Fibroblast of lung (primary cell): ENCODE data around the gene TBCK. TPM values are rescaled to one million over a fixed set of nuclear protein-coding genes. Genes with fewer than 3 reads are reported as not detected.
A peak's percentile ranks its signal among the peaks of the same experiment; 100 is the strongest.

Source experiments
- DNase-seq, 2 donors: peaks; one replicate each; pipeline versions ENCODE4 v3.0.0 to v3.0.0-alpha.2; 2010; ENCODE audit warnings: low read depth in 2 of 2
- H2AFZ ChIP-seq: 2 replicates; pipeline ENCODE4 v1.5.1; 2012; ENCODE audit warnings: low read length, control low read depth, inconsistent platforms
- H3K27ac ChIP-seq: 2 replicates; pipeline ENCODE4 v1.5.1; 2011; ENCODE audit warnings: low read length, control low read depth; ENCODE audit not compliant: insufficient read depth
- H3K27me3 ChIP-seq: 2 replicates; pipeline ENCODE4 v1.5.1; 2011; ENCODE audit warnings: mild to moderate bottlenecking, low read length; ENCODE audit not compliant: control insufficient read depth, insufficient read depth
- H3K36me3 ChIP-seq: 2 replicates; pipeline ENCODE4 v1.5.1; 2011; ENCODE audit warnings: low read length; ENCODE audit not compliant: control insufficient read depth, insufficient read depth
- H3K4me1 ChIP-seq: 2 replicates; pipeline ENCODE4 v1.5.1; 2011; ENCODE audit warnings: low read length; ENCODE audit not compliant: control insufficient read depth, insufficient read depth; ENCODE audit errors: extremely low read depth
- H3K4me2 ChIP-seq: 2 replicates; pipeline ENCODE4 v1.5.1; 2011; ENCODE audit warnings: low read length, control low read depth; ENCODE audit not compliant: insufficient read depth; ENCODE audit errors: extremely low read depth
- H3K4me3 ChIP-seq, 4 experiments: fragments of 200-600 bp in 1 of 4; sonication (generic) in 1 of 4; replicated peaks in 1 of 4; 2 replicates each; pipeline ENCODE4 v1.5.1; 2011 to 2016; ENCODE audit warnings: low read length in 4 of 4, low read depth in 3 of 4, mild to moderate bottlenecking in 3 of 4, control low read depth in 2 of 4, inconsistent platforms in 1 of 4, mixed read lengths in 1 of 4; ENCODE audit not compliant: insufficient read depth in 1 of 4; ENCODE audit errors: control extremely low read depth in 1 of 4
- H3K79me2 ChIP-seq: 2 replicates; pipeline ENCODE4 v1.5.1; 2012; ENCODE audit warnings: mild to moderate bottlenecking, low read length, inconsistent platforms; ENCODE audit not compliant: control insufficient read depth, insufficient read depth
- H3K9ac ChIP-seq: 2 replicates; pipeline ENCODE4 v1.5.1; 2011; ENCODE audit warnings: mild to moderate bottlenecking, low read length, control low read depth; ENCODE audit not compliant: insufficient read depth
- H3K9me3 ChIP-seq: 2 replicates; pipeline ENCODE4 v1.5.1; 2012; ENCODE audit warnings: low read depth, low read length; ENCODE audit not compliant: control insufficient read depth, insufficient read depth
- H4K20me1 ChIP-seq: 2 replicates; pipeline ENCODE4 v1.5.1; 2011; ENCODE audit warnings: low read length; ENCODE audit not compliant: control insufficient read depth, insufficient read depth; ENCODE audit errors: extremely low read depth
- CTCF ChIP-seq, 2 donors: IDR thresholded peaks in 1 of 2; conservative IDR thresholded peaks in 1 of 2; 1 replicate in 1 of 2; 2 replicates in 1 of 2; pipeline ENCODE4 v1.5.1; 2011 to 2012; ENCODE audit warnings: low read length in 2 of 2, control low read depth in 1 of 2, inconsistent platforms in 1 of 2, low read depth in 1 of 2, mild to moderate bottlenecking in 1 of 2
- EZH2 ChIP-seq: IDR thresholded peaks from 2 replicates; pipeline ENCODE4 v1.5.1; 2012; ENCODE audit warnings: low read length, control low read depth, mild to moderate bottlenecking; ENCODE audit errors: missing control alignments
- polyA plus RNA-seq, 2 donors: library from polyadenylated mRNA; depleted of rRNA in 1 of 2; stranded (reverse) in 1 of 2; unstranded in 1 of 2; fragments of >200 nt; gene quantifications; 2 replicates each; pipeline ENCODE4 v1.2.1, GENCODE V29; 2011 to 2012; ENCODE audit warnings: missing spikeins in 1 of 2
- total RNA-seq: library from RNA; depleted of rRNA; stranded (reverse); fragments of >200 nt; gene quantifications from 2 replicates; pipeline ENCODE4 v1.2.1, GENCODE V29; 2014

TBCK gene
- total and polyA plus RNA-seq, 2 donors (not counting 1 experiment from before 2014, with no cell fraction given): 29.0 to 69.9 TPM

GRCh38 chr4:106302062-106302438 lies 14.0 kb downstream of the TBCK start:
- Histone ChIP-seq H3K4me3 (no peak overlapping the region), H3K9me3 (no peaks in the 10 kb centered on the region), H3K79me2 (no peaks in the 10 kb centered on the region), H3K4me2 (peak overlapping the region; percentile 15), H2AFZ (no peak overlapping the region), H3K27ac (no peak overlapping the region), H3K4me1 (no peaks in the 10 kb centered on the region), H3K27me3 (no peaks in the 10 kb centered on the region), H3K36me3 (no peaks in the 10 kb centered on the region), H3K9ac (no peak overlapping the region), H4K20me1 (no peaks in the 10 kb centered on the region)
- DNase-seq: no peak
- no peak for TF ChIP-seq CTCF (conservative IDR thresholded peaks at IDR 0.05 in 1 of 2, IDR thresholded peaks at IDR 0.05 in 1 of 2; ENCODE audit: low read depth in 1 of 2, low read length in 2 of 2)
- TF ChIP-seq EZH2: no peak

- TF ChIP-seq EZH2 (no peak), CTCF (conservative IDR thresholded peaks at IDR 0.05 in 1 of 2, IDR thresholded peaks at IDR 0.05 in 1 of 2; ENCODE audit: low read depth in 1 of 2, low read length in 2 of 2) (no peak)
- Histone ChIP-seq H3K36me3 (no peaks in the 10 kb centered on the region), H3K4me2 (peak overlapping the region; percentile 15), H3K4me3 (no peak overlapping the region), H2AFZ (no peak overlapping the region), H3K4me1 (no peaks in the 10 kb centered on the region), H3K79me2 (no peaks in the 10 kb centered on the region), H4K20me1 (no peaks in the 10 kb centered on the region), H3K9ac (no peak overlapping the region), H3K27me3 (no peaks in the 10 kb centered on the region), H3K27ac (no peak overlapping the region), H3K9me3 (no peaks in the 10 kb centered on the region)
- DNase-seq: peak in 1 of 2 donors; percentile 11
Measured at GRCh38 chr4:106301393-106302061, 14.5 kb downstream of the TBCK start.

GRCh38 chr4:106299977-106300376 lies 16.0 kb downstream of the TBCK start:
- TF ChIP-seq CTCF (conservative IDR thresholded peaks at IDR 0.05 in 1 of 2, IDR thresholded peaks at IDR 0.05 in 1 of 2; ENCODE audit: low read depth in 1 of 2, low read length in 2 of 2) (no peak), EZH2 (no peak)
- Histone ChIP-seq H4K20me1 (no peaks in the 10 kb centered on the region), H3K4me2 (no peak overlapping the region), H3K9me3 (no peaks in the 10 kb centered on the region), H3K27ac (no peak overlapping the region), H3K36me3 (no peaks in the 10 kb centered on the region), H2AFZ (no peak overlapping the region), H3K4me1 (no peaks in the 10 kb centered on the region), H3K9ac (no peak overlapping the region), H3K79me2 (no peaks in the 10 kb centered on the region), H3K27me3 (no peaks in the 10 kb centered on the region), H3K4me3 (no peak overlapping the region)
- no peak for DNase-seq
